HepG2 (cell line): ENCODE results near the gene AHNAK. TPM values are rescaled to one million over a fixed set of nuclear protein-coding genes. Genes with fewer than 3 reads are reported as not detected.

Experiments
- ELF1 ChIP-seq: sonication (generic); formaldehyde crosslinking; IDR thresholded peaks from 2 replicates; pipeline ENCODE4 v1.4.0; 2020; ENCODE audit warnings: missing genetic modification reagents
- GFI1 ChIP-seq: sonication (generic); formaldehyde crosslinking; IDR thresholded peaks from 2 replicates; pipeline ENCODE4 v1.5.0; 2020; ENCODE audit warnings: missing genetic modification reagents, mild to moderate bottlenecking, borderline replicate concordance
- HNF4A ChIP-seq: sonication (generic); formaldehyde crosslinking; IDR thresholded peaks from 2 replicates; pipeline ENCODE4 v1.4.0; 2020; ENCODE audit warnings: missing genetic modification reagents
- NONO ChIP-seq, 2 experiments: fragments of 450-650 bp in 1 of 2; sonication (generic) in 1 of 2; formaldehyde crosslinking in 1 of 2; IDR thresholded peaks in 1 of 2; conservative IDR thresholded peaks in 1 of 2; 2 replicates each; pipeline versions ENCODE4 v1.6.1 to v1.8.0; 2017 to 2022; ENCODE audit warnings: mild to moderate bottlenecking in 1 of 2, missing genetic modification reagents in 1 of 2, moderate library complexity in 1 of 2
- SAFB2 ChIP-seq: sonication (generic); formaldehyde crosslinking; IDR thresholded peaks from 2 replicates; pipeline ENCODE4 v1.5.1; 2020; ENCODE audit warnings: missing genetic modification reagents, low read depth, mild to moderate bottlenecking, borderline replicate concordance
- SOX5 ChIP-seq: IDR thresholded peaks from 2 replicates; pipeline ENCODE4 v1.6.1; 2016; ENCODE audit warnings: borderline replicate concordance
- SRSF4 ChIP-seq: fragments of 200-400 bp; formaldehyde crosslinking; IDR thresholded peaks from one replicate; pipeline ENCODE4 v1.6.1; 2018; ENCODE audit warnings: mild to moderate bottlenecking, low read depth, low read length, moderate library complexity; ENCODE audit not compliant: poor library complexity, severe bottlenecking
- U2AF1 ChIP-seq: fragments of 200-400 bp; formaldehyde crosslinking; optimal IDR thresholded peaks from 2 replicates; pipeline ENCODE3; 2017; ENCODE audit warnings: mild to moderate bottlenecking, low read depth, low read length
- ZC3H13 ChIP-seq: sonication (generic); formaldehyde crosslinking; IDR thresholded peaks from 2 replicates; pipeline ENCODE4 v1.8.1; 2023; ENCODE audit warnings: mild to moderate bottlenecking, missing genetic modification reagents, moderate library complexity
- ZNF761 ChIP-seq: sonication (generic); formaldehyde crosslinking; conservative IDR thresholded peaks from 2 replicates; pipeline ENCODE4 v1.4.0; 2020; ENCODE audit warnings: mild to moderate bottlenecking, missing genetic modification reagents
- polyA plus RNA-seq, 8 experiments: library from polyadenylated mRNA; depleted of rRNA in 3 of 8; stranded (reverse) in 7 of 8; unstranded in 1 of 8; fragments of >200 nt; fragmentation: Illumina TruSeq in 4 of 8; extraction: Trizol in 4 of 8; gene quantifications; 2 replicates each; pipeline versions ENCODE4 v1.2.1 to v1.2.3, GENCODE V29; 2011 to 2016; ENCODE audit warnings: low read depth in 4 of 8, missing spikeins in 1 of 8, mixed read lengths in 1 of 8; ENCODE audit not compliant: insufficient read depth in 1 of 8
- total RNA-seq, 5 experiments: library from RNA; depleted of rRNA; stranded (reverse); fragments of >200 nt; fragmentation: Illumina TruSeq; extraction: Trizol; gene quantifications; 2 replicates each; pipeline ENCODE4 v1.2.3, GENCODE V29; 2016; ENCODE audit warnings: low read depth in 1 of 5
- TF ChIP-seq, protein P1 (sequence below): sonication (generic); formaldehyde crosslinking; IDR thresholded peaks from 2 replicates; pipeline ENCODE4 v1.5.1; 2020; ENCODE audit warnings: mild to moderate bottlenecking, missing genetic modification reagents, moderate library complexity
- TF ChIP-seq, protein P2 (sequence below): fragments of 450-650 bp; IDR thresholded peaks from 2 replicates; pipeline ENCODE4 v1.6.1; 2017
- TF ChIP-seq, protein P3 (sequence below), 2 experiments: sonication (generic) in 1 of 2; formaldehyde crosslinking in 1 of 2; IDR thresholded peaks; 2 replicates each; pipeline versions ENCODE4 v1.4.0 to v1.6.1; 2018 to 2020; ENCODE audit warnings: missing genetic modification reagents in 2 of 2, borderline replicate concordance in 1 of 2, low read depth in 1 of 2, mild to moderate bottlenecking in 1 of 2, missing biosample characterization in 1 of 2
- TF ChIP-seq, protein P4 (sequence below): sonication (generic); IDR thresholded peaks from 2 replicates; pipeline ENCODE4 v1.6.1; 2016; ENCODE audit warnings: low read depth, borderline replicate concordance
- TF ChIP-seq, protein P5 (sequence below): sonication (generic); formaldehyde crosslinking; IDR thresholded peaks from 2 replicates; pipeline ENCODE4 v1.5.1; 2020; ENCODE audit warnings: mild to moderate bottlenecking, missing genetic modification reagents, moderate library complexity
- TF ChIP-seq, protein P6 (sequence below): sonication (generic); formaldehyde crosslinking; IDR thresholded peaks from 2 replicates; pipeline ENCODE4 v1.8.0; 2022; ENCODE audit warnings: missing genetic modification reagents, low read depth, mild to moderate bottlenecking, borderline replicate concordance

Gene AHNAK
- total and polyA plus RNA-seq, 2 of the 13 experiments (the other 11 are each of a cell fraction or from before 2014, with no cell fraction given), result 23.4 to 25.0 TPM

DNA sequence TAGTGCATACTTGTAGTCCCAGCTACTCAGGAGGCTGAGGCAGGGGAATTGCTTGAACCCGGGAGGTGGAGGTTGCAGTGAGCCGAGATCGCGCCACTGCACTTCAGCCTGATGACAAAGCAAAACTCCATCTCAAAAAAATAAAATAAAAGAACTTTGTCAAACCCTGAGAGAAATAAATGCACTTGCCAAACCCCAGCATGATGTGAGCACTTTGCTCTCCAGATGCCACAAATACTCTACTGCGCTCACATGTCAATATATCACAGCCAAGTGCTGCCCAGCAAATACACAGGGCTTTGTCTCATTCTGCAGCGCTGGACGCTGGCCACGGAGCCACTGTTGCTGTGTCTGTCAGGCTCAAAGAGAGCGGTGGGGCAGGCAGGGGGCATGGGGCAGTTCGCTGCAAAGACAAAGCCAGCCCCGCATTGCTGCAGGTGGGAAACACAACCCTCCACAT is 45.1 kb downstream of the AHNAK start (continued):
- TF ChIP-seq, protein P1, sequence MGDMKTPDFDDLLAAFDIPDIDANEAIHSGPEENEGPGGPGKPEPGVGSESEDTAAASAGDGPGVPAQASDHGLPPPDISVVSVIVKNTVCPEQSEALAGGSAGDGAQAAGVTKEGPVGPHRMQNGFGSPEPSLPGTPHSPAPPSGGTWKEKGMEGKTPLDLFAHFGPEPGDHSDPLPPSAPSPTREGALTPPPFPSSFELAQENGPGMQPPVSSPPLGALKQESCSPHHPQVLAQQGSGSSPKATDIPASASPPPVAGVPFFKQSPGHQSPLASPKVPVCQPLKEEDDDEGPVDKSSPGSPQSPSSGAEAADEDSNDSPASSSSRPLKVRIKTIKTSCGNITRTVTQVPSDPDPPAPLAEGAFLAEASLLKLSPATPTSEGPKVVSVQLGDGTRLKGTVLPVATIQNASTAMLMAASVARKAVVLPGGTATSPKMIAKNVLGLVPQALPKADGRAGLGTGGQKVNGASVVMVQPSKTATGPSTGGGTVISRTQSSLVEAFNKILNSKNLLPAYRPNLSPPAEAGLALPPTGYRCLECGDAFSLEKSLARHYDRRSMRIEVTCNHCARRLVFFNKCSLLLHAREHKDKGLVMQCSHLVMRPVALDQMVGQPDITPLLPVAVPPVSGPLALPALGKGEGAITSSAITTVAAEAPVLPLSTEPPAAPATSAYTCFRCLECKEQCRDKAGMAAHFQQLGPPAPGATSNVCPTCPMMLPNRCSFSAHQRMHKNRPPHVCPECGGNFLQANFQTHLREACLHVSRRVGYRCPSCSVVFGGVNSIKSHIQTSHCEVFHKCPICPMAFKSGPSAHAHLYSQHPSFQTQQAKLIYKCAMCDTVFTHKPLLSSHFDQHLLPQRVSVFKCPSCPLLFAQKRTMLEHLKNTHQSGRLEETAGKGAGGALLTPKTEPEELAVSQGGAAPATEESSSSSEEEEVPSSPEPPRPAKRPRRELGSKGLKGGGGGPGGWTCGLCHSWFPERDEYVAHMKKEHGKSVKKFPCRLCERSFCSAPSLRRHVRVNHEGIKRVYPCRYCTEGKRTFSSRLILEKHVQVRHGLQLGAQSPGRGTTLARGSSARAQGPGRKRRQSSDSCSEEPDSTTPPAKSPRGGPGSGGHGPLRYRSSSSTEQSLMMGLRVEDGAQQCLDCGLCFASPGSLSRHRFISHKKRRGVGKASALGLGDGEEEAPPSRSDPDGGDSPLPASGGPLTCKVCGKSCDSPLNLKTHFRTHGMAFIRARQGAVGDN, result peak; percentile 78
- TF ChIP-seq ZC3H13 (CRISPR knock-in tag) (no peak), SAFB2 (CRISPR knock-in tag) (no peak), ELF1 (CRISPR knock-in tag) (no peak), U2AF1 (no peak), ZNF761 (no peak), NONO (IDR thresholded peaks at IDR 0.05) (no peak), NONO (CRISPR knock-in tag; conservative IDR thresholded peaks at IDR 0.05) (no peak), HNF4A (CRISPR knock-in tag) (0 out of 2 replicates have a peak, but pooled peaks have one; percentile 15), SRSF4 (no peak), GFI1 (CRISPR knock-in tag) (peak; percentile 11; the same call in 1 of the 2 replicates), SOX5 (peak; percentile 49; the same call in 1 of the 2 replicates)
- TF ChIP-seq, protein P2, sequence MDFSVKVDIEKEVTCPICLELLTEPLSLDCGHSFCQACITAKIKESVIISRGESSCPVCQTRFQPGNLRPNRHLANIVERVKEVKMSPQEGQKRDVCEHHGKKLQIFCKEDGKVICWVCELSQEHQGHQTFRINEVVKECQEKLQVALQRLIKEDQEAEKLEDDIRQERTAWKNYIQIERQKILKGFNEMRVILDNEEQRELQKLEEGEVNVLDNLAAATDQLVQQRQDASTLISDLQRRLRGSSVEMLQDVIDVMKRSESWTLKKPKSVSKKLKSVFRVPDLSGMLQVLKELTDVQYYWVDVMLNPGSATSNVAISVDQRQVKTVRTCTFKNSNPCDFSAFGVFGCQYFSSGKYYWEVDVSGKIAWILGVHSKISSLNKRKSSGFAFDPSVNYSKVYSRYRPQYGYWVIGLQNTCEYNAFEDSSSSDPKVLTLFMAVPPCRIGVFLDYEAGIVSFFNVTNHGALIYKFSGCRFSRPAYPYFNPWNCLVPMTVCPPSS, result no peak
- TF ChIP-seq, protein P3, sequence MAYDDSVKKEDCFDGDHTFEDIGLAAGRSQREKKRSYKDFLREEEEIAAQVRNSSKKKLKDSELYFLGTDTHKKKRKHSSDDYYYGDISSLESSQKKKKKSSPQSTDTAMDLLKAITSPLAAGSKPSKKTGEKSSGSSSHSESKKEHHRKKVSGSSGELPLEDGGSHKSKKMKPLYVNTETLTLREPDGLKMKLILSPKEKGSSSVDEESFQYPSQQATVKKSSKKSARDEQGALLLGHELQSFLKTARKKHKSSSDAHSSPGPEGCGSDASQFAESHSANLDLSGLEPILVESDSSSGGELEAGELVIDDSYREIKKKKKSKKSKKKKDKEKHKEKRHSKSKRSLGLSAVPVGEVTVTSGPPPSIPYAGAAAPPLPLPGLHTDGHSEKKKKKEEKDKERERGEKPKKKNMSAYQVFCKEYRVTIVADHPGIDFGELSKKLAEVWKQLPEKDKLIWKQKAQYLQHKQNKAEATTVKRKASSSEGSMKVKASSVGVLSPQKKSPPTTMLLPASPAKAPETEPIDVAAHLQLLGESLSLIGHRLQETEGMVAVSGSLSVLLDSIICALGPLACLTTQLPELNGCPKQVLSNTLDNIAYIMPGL (CRISPR knock-in tag; IDR thresholded peaks at IDR 0.05; ENCODE audit: borderline replicate concordance in 1 of 2, low read depth in 1 of 2), result no peak
- TF ChIP-seq, protein P4, sequence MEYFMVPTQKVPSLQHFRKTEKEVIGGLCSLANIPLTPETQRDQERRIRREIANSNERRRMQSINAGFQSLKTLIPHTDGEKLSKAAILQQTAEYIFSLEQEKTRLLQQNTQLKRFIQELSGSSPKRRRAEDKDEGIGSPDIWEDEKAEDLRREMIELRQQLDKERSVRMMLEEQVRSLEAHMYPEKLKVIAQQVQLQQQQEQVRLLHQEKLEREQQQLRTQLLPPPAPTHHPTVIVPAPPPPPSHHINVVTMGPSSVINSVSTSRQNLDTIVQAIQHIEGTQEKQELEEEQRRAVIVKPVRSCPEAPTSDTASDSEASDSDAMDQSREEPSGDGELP, result peak; percentile 21; the same call in 1 of the 2 replicates
- TF ChIP-seq, protein P5, sequence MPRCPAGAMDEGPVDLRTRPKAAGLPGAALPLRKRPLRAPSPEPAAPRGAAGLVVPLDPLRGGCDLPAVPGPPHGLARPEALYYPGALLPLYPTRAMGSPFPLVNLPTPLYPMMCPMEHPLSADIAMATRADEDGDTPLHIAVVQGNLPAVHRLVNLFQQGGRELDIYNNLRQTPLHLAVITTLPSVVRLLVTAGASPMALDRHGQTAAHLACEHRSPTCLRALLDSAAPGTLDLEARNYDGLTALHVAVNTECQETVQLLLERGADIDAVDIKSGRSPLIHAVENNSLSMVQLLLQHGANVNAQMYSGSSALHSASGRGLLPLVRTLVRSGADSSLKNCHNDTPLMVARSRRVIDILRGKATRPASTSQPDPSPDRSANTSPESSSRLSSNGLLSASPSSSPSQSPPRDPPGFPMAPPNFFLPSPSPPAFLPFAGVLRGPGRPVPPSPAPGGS, result no peak
- TF ChIP-seq, protein P6, sequence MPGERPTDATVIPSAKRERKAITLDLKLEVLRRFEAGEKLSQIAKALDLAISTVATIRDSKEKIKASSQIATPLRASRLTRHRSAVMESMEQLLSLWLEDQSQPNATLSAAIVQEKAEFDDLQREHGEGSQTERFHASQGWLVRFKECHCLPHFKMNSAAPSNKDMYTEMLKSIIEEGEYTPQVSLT (CRISPR knock-in tag), result no peak
